ENCODE results near the gene MYBBP1A.

MYBBP1A gene

GRCh38 chr17:4534515-4534914 lies 20.7 kb downstream of the MYBBP1A start:
- no peak overlapping the region for H3K4me3 ChIP-seq (ENCODE audit: low read depth, low read length)
- TF ChIP-seq, protein P1, sequence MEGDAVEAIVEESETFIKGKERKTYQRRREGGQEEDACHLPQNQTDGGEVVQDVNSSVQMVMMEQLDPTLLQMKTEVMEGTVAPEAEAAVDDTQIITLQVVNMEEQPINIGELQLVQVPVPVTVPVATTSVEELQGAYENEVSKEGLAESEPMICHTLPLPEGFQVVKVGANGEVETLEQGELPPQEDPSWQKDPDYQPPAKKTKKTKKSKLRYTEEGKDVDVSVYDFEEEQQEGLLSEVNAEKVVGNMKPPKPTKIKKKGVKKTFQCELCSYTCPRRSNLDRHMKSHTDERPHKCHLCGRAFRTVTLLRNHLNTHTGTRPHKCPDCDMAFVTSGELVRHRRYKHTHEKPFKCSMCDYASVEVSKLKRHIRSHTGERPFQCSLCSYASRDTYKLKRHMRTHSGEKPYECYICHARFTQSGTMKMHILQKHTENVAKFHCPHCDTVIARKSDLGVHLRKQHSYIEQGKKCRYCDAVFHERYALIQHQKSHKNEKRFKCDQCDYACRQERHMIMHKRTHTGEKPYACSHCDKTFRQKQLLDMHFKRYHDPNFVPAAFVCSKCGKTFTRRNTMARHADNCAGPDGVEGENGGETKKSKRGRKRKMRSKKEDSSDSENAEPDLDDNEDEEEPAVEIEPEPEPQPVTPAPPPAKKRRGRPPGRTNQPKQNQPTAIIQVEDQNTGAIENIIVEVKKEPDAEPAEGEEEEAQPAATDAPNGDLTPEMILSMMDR (IDR thresholded peaks at IDR 0.05; ENCODE audit: borderline replicate concordance, insufficient read depth, low read depth, low read length), result no peak

DNA sequence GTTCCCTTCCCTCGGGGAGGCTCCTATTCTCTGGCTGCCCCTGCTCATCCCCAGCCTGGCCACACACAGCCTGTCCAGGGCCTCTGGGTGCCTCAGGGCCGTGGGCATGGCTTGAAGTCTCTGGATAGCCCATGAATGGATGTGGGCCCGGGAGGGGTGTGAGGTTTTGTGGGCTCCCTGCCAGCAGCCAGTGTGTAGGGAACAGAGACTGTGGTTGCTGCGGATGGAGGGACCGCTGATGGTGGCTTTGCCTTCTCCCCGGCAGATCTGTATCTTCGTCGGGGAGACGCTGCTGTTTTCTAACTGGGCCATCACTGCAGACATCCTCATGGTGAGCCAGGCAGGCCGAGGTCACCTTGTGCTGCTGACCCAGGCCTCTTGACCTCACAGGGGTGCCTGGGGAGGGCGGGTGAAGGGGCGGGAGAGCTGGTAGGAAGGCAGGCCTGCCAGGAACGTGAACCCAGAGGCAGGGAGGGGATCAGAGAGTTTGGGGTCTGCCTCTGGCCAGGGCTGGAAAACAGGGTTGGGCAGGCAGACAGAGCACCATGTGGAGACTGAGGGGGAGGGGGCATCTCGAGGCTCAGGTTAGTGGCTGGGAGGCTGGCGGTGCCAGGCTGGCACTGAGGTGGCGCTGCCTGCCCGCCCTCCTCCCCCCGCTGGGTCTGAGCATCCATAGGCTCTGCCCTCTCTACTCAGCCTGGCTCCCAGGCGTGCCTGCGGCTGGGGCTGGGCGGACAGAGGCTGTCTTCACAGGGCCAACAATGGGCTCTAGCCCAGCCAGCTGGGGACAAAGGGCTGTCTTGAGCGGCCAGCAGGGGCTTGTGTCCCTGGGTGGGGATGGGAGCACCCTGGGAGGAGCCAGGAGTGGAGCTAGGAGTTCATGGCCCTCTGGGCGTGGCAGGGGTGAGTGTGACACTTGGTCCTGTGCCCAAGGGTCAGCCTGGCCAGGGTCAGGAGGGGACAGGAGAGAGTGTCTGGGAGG lies 21.4 kb downstream of the MYBBP1A start:
- H3K4me3 ChIP-seq (ENCODE audit: low read depth, low read length), result no peak overlapping the region
- TF ChIP-seq, protein P1 (IDR thresholded peaks at IDR 0.05; ENCODE audit: borderline replicate concordance, insufficient read depth, low read depth, low read length), result no peak

- TF ChIP-seq, protein P1 (IDR thresholded peaks at IDR 0.05; ENCODE audit: borderline replicate concordance, insufficient read depth, low read depth, low read length), result no peak
- H3K4me3 ChIP-seq (ENCODE audit: low read depth, low read length), result no peak overlapping the region
These were observed 22.2 kb downstream of the MYBBP1A start for GRCh38 chr17:4532860-4533522.

DNA sequence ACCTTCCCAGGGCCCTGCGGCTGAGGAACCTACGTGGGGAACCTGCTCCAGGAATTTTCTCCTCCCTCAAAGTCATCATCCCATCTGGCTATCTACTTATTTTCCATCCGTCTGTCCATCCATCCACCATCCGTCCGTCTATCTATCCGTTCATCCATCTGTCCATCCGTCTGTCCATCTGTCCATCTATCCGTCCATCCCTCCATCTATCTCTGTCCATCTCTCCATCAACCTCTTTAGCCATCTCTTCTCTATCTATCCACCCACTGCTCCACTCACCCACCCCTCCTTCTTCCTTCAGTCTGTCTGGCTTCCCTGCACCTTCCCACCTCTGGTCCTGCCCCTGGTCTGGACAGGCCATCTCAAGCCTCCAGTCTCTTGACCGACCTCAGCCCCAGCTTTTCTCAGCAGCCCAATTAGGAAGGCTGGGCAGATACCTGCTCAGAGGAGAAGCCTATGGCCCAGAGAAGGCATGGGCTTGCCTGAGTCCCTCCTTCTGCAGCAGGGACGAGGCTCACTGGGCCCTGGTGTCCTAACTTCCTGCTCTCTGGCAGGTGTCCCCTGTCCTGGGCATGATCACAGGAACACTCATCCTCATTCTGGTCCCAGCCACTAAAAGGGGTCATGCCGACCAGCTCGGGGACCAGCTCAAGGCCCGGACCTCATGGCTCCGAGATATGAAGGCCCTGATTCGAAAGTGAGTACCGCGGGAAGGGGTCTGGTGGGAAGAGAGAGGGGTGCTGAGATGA lies 23.0 kb downstream of the MYBBP1A start:
- no peak overlapping the region for H3K4me3 ChIP-seq (ENCODE audit: low read depth, low read length)
- TF ChIP-seq, protein P1 (IDR thresholded peaks at IDR 0.05; ENCODE audit: borderline replicate concordance, insufficient read depth, low read depth, low read length), result no peak

DNA sequence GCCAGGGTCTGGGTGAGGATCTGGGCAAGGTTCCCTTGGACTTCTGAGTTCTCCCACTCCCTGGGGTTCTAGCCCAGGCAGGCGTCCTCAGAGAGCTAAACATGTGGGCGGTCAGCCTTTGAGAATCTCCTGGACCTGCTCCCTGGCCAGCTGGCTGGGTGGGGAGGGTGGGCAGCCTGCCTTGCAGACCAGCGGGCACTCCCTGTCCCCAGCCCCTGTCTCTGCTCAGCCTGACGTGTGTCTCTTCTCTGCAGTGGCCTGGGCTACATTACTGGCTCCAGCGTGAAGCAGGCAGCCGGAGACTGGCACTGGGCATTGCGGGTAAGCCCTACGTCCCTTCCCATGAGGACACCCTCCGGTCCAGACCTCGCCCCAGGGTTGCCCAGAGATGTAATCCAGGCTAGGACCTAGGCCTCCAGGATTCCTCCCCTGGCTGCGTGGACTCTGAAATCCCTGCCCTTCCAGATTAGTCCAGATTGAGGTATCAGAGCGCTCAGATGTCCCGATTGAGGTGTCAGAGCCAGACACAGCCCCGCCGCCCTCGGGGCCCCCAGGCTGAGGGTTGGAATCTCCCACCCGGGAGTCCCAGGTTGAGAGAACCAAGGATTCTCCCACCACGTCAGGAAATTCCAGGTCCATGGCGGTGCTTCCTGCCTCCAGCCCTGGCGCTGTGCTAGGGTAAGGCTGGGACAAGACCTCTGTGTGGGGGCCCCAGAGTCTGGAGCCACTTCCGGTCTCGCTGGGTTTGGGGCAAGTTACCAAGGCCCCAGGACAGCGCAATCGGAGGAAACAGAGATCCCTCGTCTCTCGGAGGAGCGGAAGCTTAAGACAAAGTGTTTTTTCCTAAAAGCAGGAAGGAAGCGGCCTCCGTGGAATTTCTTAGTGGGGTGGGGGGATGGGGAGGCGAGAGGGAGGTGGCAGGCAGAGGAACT lies 24.1 kb downstream of the MYBBP1A start:
- H3K4me3 ChIP-seq (ENCODE audit: low read depth, low read length), result no peak overlapping the region
- TF ChIP-seq, protein P1 (IDR thresholded peaks at IDR 0.05; ENCODE audit: borderline replicate concordance, insufficient read depth, low read depth, low read length), result no peak

DNA sequence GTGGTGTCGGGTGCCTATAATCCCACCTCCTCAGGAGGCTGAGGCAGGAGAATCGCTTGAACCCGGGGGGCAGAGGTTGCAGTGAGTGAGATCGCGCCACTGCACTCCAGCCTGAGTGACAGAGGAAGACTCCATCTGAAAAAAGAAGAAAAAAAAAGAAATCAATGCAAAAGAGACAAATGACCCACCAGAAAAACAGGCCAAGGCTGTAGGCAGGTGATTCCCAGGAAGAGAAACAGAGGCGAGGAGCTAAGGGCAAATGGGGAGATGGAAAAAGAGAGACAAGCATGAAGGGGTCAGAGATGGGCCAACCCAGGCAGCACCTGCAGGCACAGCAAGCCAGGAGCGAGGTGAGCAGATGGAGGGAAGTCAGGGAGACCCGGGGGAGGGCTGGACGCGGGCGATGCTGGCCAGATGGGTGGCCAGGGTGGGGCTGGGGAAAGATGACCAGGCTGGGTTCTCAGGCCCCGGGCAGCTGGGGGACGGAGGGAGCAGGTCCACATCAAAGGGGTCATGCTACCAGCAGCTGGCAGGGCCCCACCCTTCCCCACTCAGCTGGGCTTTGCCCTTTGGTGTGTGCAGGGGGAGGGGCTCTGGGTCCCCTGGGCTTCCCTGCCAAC lies 25.5 kb downstream of the MYBBP1A start:
- TF ChIP-seq, protein P1 (IDR thresholded peaks at IDR 0.05; ENCODE audit: borderline replicate concordance, insufficient read depth, low read depth, low read length), result no peak

More for the DNA sequence above, 25.5 kb downstream of the MYBBP1A start:
- no peak overlapping the region for H3K4me3 ChIP-seq (ENCODE audit: low read depth, low read length)

Data from GM12875 (cell line).